GM18873 (cell line): Measurements from ENCODE around the gene DBF4B.

Source experiments
- ATAC-seq: cut with Tn5 transposase; IDR thresholded peaks from one replicate; pipeline ENCODE4 v1.9.1; 2021; ENCODE audit warnings: mild to moderate bottlenecking, moderate library complexity, moderate number of reproducible peaks; ENCODE audit not compliant: unreplicated experiment, low FRiP score

DBF4B gene

GRCh38 chr17:44794851-44795413 is 86.5 kb downstream of the DBF4B start:
- no peak for ATAC-seq

- no peak for ATAC-seq
These were observed 87.0 kb downstream of the DBF4B start for GRCh38 chr17:44795421-44795820.

- no peak for ATAC-seq
These were observed 87.5 kb downstream of the DBF4B start for GRCh38 chr17:44795928-44796327.

- ATAC-seq, result no peak
These were observed 88.3 kb downstream of the DBF4B start for GRCh38 chr17:44796731-44797130.

GRCh38 chr17:44797802-44798201 is 89.3 kb downstream of the DBF4B start:
- ATAC-seq, result no peak

- no peak for ATAC-seq
These were observed 89.9 kb downstream of the DBF4B start for GRCh38 chr17:44798356-44798755.
